ENCODE measurements around the gene HAS3.
"Not testable (repeated sequence)": the region's sequence is repeated elsewhere in the genome, so short reads cannot be mapped to it uniquely, and the experiment has no call there.

Gene HAS3

DNA sequence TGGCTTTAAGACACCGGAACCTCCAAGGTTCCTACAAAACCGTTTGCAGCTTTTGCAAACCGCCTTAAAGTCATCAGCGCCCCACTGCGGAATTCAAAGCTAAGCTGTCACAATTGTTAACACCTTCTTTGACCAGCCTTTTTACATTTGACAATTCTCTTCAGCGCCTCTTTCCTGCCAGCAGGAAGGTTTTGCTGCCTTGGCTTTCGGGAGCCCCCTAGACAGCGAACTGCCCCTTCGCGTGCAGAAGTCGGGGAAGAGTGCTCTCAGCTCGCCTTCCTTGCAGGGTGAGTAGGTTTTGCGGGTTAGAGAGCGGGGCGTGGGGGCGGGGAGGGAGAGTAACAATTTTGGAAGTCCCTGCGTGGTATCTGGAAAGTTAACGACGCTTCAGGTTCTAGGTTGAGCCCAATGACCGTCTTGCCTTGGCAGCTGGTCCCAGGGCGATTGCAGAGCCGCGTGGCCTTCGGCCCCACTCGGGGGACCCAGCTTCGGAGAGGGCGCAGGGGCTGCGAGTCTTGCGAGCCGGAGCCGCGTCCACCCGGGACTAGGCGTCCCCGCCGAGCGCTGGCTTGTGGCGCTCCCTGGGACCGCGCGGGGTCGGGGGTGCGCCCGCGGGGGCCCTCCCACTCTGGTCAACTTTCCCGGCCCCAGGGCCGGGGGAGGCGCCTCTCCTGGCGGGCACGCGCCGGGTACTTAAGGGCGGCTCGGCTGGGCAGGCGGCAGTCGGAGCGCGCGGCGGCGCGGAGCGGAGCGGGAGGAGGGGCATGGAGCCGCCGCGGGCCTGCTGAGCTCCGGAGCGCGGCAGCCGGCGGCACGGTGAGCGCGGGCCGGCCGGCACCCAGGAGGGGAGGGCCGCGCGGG lies at the start of gene HAS3:
HAS3 (plus strand) TSS at position 153 of the 861 bp plus-strand sequence. CDS start 3,743 bp downstream, outside the sequence.
- Mint-ChIP-seq H3K27me3 (peaks cover 74% of the 10 kb centered on the region), H3K27ac (no peak within 1 kb of the TSS)
- peak; percentile 24 to 39 for DNase-seq

DNA sequence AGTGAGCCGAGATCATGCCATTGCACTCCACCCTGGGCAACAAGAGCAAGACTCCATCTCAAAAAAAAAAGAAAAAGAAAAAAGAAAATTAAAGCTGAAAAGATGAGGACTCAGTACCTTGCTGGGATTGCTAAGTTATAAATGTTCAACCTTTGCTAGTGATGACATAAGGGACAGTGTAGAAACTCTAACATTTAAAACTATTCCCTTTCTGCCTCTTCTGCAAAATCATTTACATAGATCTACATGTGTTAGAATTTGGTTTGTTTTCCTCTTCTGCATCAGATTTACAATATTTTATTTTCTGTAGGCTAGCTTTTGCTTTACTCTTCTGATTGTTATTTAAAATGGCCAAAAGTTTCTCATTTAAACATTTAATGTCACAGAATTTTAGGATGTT lies 49.5 kb upstream of the HAS3 start:
- no peak for ATAC-seq
- no peak overlapping the region for H3K4me3 Mint-ChIP-seq

More for the DNA sequence above, at the start of gene HAS3:
- Mint-ChIP-seq H3K4me3 (peak within 1 kb of the TSS; percentile 86 to 91), H3K4me1 (peaks cover 28% of the 10 kb centered on the region), H3K9me3 (no peaks in the 10 kb centered on the region)
- ATAC-seq: peak; percentile 70

DNA sequence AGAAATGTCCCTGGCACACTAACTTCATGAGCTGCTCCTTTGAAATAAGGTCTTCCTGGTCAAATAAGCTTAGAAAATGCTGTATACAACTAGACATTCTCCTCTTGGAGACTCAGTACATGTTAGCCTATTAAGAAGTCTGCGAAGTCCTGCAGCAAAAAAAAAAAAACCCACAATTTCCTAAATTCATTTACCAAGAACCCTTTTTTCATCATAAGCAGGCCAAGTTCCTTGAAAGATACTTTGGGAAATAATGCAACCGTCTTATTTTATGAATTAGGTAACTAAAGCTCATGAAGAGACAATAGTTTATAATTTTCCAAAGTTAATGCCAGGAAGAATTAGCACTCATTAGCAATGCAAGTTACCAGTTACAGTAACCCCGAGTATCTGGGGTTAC lies 49.0 kb upstream of the HAS3 start:
- no peak overlapping the region for H3K27ac Mint-ChIP-seq

More for the DNA sequence above, 49.5 kb upstream of the HAS3 start:
- no peaks in the 10 kb centered on the region for H3K4me1 Mint-ChIP-seq
- DNase-seq: no peak
- H3K27me3 Mint-ChIP-seq: no peaks in the 10 kb centered on the region
- H3K27ac Mint-ChIP-seq: no peak overlapping the region
- no peaks in the 10 kb centered on the region for H3K9me3 Mint-ChIP-seq

DNA sequence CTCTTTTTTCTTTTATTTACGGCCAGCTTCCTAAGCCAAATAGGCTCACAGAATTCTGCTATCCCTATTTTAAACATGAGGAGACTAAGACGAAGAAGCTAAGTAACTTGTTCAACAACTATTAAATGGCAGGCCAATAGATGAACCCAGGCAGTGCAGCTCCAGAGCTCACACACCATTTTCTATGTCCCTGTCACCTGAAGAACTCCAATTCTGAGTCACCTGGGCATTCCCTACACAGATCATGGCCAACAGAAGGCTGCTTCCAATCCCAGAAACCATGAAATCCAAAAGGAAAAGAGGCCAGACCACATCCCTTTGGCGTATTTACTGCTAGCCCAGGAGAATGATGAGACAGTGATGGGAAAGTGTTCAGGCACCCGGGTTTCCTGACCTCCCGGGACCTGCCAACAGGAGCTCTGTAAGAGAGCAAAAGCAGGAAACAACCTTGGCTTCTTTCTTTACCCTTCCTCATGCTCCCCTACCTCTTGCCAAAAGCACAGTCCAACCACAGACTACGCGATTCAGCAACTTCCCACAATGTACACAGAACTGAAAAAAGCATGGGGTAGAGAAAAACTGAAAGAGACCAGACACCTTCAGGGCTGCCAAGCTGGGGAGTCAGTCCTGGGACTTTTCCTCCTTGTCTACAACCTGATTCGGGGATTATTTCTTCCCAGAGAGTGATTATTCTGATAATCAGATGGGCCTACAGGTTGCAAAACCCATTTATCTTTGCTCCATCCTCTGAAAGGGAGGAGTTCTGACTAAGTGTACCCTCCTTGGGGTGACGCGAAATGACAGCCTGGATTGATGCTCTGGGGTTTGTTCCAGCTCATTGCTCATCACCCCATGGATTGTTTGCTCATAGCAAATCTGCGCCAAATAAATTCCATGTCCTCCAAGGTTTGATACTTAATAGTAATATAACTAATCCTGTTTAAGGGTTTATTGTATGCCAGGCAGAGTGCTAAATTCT lies 47.8 kb upstream of the HAS3 start:
- Mint-ChIP-seq H3K9me3 (no peaks in the 10 kb centered on the region), H3K27ac (peak overlapping the region in 1 of 2 donors; percentile 19), H3K4me3 (no peak overlapping the region), H3K4me1 (no peaks in the 10 kb centered on the region), H3K27me3 (no peaks in the 10 kb centered on the region)
- no peak for ATAC-seq
- no peak for DNase-seq

More for the DNA sequence above, 49.0 kb upstream of the HAS3 start:
- no peak overlapping the region for H3K4me3 Mint-ChIP-seq
- ATAC-seq (no peak), DNase-seq (no peak)
- H3K27me3 Mint-ChIP-seq: no peaks in the 10 kb centered on the region
- no peaks in the 10 kb centered on the region for H3K4me1 Mint-ChIP-seq
- no peaks in the 10 kb centered on the region for H3K9me3 Mint-ChIP-seq

GRCh38 chr16:69063491-69063890 lies 42.0 kb upstream of the HAS3 start:
- not testable (repeated sequence) for H3K27ac Mint-ChIP-seq, H3K4me1 Mint-ChIP-seq, H3K27me3 Mint-ChIP-seq, H3K9me3 Mint-ChIP-seq, ATAC-seq, DNase-seq, H3K4me3 Mint-ChIP-seq

DNA sequence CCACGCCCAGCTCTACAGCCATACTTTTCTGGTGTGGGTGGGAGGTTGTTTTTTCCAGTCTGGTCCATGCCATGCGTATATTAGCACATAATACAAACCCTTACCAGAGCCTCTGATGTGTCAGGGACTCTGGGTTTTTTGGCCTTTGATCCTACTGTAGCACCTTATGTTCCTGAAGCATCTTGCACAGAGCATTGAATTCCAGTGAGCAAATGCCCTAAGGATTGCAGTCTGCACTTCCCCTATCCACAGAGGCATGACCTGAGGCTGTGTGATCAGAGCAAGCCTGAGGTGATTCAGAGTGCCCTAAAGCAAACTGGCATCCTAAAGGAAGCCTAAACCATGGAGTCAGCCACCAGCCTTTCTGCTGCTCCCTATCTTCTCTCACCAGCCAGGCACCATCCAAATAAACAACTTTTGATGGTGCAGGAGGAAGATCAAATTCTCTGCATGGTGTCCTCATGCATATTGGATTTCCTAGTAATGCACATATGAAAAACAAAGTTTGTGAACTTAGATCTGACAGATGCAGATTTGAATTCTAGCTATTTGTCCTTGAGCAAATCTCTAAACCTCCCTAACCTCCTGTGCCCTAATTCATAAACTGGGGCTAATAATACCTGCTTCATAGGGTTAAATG lies 41.2 kb upstream of the HAS3 start:
- Mint-ChIP-seq H3K4me3 (no peak overlapping the region), H3K27me3 (no peaks in the 10 kb centered on the region), H3K4me1 (no peaks in the 10 kb centered on the region), H3K9me3 (no peaks in the 10 kb centered on the region), H3K27ac (peak overlapping the region in 1 of 2 donors; percentile 87)
- DNase-seq (no peak), ATAC-seq (no peak)

DNA sequence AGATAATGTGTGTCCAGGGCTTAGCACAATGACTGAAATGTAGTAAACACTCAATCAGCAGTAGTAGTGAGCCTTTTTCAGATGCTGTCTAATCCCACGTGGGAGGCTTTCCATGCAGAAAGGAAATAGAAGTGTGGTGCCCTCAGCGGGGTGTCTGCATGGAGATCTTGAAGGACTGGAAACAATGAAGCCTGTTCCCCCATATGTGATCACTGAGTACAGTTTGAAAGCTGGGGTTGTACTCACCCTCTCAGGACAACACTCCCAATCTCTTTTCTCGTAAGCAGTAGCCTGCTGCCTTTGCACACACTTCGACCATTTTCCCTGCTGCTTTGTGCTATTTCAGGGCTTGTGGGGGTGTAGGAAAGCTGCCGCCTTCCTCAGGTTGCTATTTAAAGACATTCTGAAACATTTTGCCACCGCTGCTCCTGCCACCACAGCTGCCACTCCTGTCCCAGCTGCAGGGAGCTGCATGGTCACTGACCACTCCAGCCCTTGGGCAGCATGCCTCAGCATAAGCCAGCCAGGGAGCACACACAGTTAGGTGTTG lies 40.6 kb upstream of the HAS3 start:
- Mint-ChIP-seq H3K4me1 (no peaks in the 10 kb centered on the region), H3K9me3 (no peaks in the 10 kb centered on the region), H3K27ac (no peak overlapping the region), H3K4me3 (no peak overlapping the region), H3K27me3 (no peaks in the 10 kb centered on the region)
- no peak for ATAC-seq
- no peak for DNase-seq

DNA sequence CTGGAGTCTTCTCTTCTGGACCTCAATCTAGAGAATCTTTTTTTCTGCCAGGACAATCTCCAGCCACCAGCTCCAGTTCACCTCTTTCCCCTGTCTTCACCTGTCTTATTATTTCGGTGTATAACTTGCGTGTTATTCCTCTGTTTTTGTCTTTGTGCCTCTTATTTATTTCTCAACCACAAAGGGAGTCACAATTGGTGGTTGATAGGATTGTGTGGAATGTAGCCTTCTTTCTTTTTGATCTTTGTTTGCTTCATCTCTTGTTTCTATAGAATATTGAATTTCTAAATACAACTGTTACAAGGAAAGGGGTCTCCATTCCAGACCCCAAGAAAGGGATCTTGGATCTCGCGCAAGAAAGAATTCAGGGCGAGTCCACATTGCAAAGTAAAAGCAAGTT lies 35.9 kb upstream of the HAS3 start:
- DNase-seq (no peak), ATAC-seq (no peak)
- H3K27ac Mint-ChIP-seq: no peak overlapping the region
- no peaks in the 10 kb centered on the region for H3K9me3 Mint-ChIP-seq
- H3K4me3 Mint-ChIP-seq: no peak overlapping the region
- H3K27me3 Mint-ChIP-seq: no peaks in the 10 kb centered on the region
- no peaks in the 10 kb centered on the region for H3K4me1 Mint-ChIP-seq

- DNase-seq (no peak), ATAC-seq (no peak)
- Mint-ChIP-seq H3K27me3 (no peaks in the 10 kb centered on the region), H3K27ac (no peak overlapping the region), H3K4me1 (no peaks in the 10 kb centered on the region), H3K4me3 (no peak overlapping the region), H3K9me3 (no peaks in the 10 kb centered on the region)
These were observed 34.4 kb upstream of the HAS3 start for GRCh38 chr16:69071036-69071435.

DNA sequence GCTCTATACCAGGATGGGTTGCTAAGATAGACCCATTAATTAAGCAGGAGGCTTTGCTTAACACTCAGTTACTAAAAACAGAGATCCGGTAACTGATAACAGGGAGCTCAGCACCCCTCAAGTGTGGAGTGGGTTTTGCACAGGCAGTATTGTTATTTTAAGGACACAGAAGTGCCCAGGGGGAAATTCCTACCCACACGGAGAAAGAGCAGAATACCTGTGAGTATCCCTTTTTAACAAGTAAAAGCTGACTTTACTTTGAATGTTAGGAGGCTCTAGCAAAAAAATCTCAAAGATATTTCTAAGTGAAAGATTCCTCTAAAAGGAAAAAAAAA lies 32.8 kb upstream of the HAS3 start:
- Mint-ChIP-seq H3K27ac (peak overlapping the region in 1 of 2 donors; percentile 44), H3K9me3 (no peaks in the 10 kb centered on the region), H3K4me1 (no peaks in the 10 kb centered on the region), H3K4me3 (no peak overlapping the region), H3K27me3 (no peaks in the 10 kb centered on the region)
- DNase-seq (no peak), ATAC-seq (no peak)

DNA sequence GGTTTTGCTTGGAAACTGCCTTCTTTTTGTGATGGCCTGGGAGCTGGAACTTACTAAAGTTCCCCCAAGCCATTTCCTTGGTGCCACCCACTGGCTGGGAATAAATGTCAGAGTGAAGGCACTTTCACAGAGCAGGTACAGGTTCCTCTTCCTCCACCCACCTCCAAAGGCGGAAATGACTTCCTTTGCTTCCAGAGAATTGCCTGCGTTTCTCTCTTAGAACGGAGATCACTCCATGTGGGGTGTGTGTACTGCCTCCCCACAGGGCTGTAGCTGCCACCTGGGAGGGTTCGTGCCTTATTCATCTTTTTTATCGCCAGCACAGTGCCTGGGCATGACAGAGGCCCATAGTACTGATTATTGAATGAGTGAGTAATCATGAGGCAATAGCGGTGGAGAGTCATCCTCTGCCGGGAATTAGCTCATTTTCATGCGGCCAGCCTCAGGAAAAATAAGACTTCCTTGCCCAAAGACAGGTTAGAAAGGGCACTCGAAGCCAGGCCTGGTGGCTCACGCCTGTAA lies 32.2 kb upstream of the HAS3 start:
- Mint-ChIP-seq H3K4me3 (no peak overlapping the region), H3K27me3 (no peaks in the 10 kb centered on the region), H3K4me1 (no peaks in the 10 kb centered on the region), H3K9me3 (no peaks in the 10 kb centered on the region), H3K27ac (no peak overlapping the region)
- DNase-seq: no peak
- ATAC-seq: no peak

DNA sequence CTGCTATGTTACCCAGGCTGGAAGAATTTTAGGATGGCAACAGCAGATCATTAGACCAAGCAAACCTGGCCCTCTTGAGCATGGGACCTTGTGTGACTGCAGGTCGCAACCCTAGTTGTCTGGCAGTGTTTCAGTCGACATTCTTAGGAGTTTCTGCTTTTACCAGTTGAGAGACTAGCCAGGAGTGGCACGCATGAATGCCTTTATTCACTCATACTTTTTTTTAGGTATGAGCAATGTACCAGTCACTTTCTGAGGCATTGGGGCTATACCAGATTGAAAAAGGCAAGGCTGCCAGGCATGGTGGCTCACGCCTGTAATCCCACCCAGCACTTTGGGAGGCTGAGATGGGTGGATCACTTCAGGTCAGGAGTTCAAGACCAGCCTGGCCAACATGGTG lies 28.2 kb upstream of the HAS3 start:
- Mint-ChIP-seq H3K9me3 (no peaks in the 10 kb centered on the region), H3K4me3 (no peak overlapping the region), H3K4me1 (no peaks in the 10 kb centered on the region), H3K27me3 (no peaks in the 10 kb centered on the region), H3K27ac (no peak overlapping the region)
- no peak for ATAC-seq
- no peak for DNase-seq

GRCh38 chr16:69078073-69078472 lies 27.4 kb upstream of the HAS3 start:
- Mint-ChIP-seq H3K4me3 (no peak overlapping the region), H3K27me3 (no peaks in the 10 kb centered on the region), H3K27ac (no peak overlapping the region), H3K9me3 (no peaks in the 10 kb centered on the region), H3K4me1 (no peaks in the 10 kb centered on the region)
- DNase-seq (no peak), ATAC-seq (no peak)

DNA sequence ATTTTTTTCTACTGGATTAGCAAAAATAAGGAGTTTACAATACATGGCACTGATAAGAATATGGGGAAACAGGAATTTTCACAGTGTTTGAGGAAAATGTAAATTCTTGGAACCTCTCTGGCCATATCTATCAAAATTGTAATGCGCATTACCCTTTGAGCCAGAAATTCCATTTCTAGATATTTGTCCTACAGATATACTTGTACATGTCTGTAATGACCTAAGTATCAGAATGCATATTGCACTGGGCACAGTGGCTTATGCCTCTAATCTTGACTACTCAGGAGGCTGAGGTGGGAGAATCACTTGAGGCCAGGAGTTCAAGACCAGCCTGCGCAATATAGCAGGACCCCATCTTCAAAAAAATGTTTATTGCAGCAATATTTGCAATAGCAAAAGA lies 25.8 kb upstream of the HAS3 start:
- no peaks in the 10 kb centered on the region for H3K27me3 Mint-ChIP-seq
- ATAC-seq (no peak), DNase-seq (no peak)
- H3K4me3 Mint-ChIP-seq: no peak overlapping the region
- no peak overlapping the region for H3K27ac Mint-ChIP-seq
- no peaks in the 10 kb centered on the region for H3K9me3 Mint-ChIP-seq
- H3K4me1 Mint-ChIP-seq: no peaks in the 10 kb centered on the region

DNA sequence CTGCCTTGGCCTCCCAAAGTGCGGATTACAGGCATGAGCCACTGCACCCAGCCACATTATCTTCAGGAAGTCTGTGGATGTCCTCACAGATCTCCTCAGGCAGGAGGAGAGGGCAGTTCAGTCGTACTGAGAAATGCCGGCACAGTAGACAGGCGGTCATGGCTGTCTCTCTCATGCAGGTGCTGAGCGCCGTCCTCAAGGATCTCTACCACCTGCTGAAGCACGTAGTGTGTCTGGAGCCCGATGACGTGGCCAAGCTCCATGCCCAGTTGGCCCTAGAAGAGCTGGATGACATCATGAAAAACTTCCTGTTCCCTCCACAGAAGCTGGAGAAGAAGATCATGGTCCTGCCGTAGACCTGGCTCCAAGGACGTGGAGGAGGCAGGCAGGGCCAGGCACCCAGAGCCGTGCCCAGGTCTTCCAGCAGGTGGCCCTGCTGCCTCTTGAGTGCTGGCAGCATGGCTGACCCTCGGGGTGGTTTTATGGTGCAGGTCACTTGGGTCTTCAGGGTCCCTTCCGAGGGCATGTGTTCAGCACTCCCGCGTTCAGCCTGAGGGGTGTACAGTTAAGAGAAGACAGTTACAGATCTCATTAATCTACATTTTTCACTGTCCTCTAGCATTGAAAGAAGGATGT lies 22.0 kb upstream of the HAS3 start:
- Mint-ChIP-seq H3K9me3 (no peaks in the 10 kb centered on the region), H3K4me1 (peaks cover 12% of the 10 kb centered on the region), H3K27me3 (no peaks in the 10 kb centered on the region), H3K27ac (no peak overlapping the region), H3K4me3 (no peak overlapping the region)
- DNase-seq: no peak
- ATAC-seq: no peak
